ENCODE results near the gene ZC3H18. TPM values are rescaled to one million over a fixed set of nuclear protein-coding genes. Genes with fewer than 3 reads are reported as not detected.

Gene ZC3H18
- total RNA-seq, 3 donors from 2014 or later: 37.4 to 54.8 (median 48.1) TPM

- Histone ChIP-seq H3K4me1 (ENCODE audit: low read depth) (peaks cover 15% of the 10 kb centered on the region), H3K9me3 (no peaks in the 10 kb centered on the region), H3K36me3 (ENCODE audit: low read depth) (no peaks in the 10 kb centered on the region), H3K4me3 (no peak overlapping the region)
- no peak for ATAC-seq
- intact Hi-C loops (cut with DNase I, micrococcal nuclease): no loop called here
- no peak for TF ChIP-seq CTCF (IDR thresholded peaks at IDR 0.05)
- peak in 2 of 3 donors; percentile 31 to 58 for DNase-seq
These were observed 72.9 kb downstream of the ZC3H18 start for GRCh38 chr16:88642881-88643643.

- DNase-seq (no peak), ATAC-seq (no peak)
- Histone ChIP-seq H3K4me3 (no peak overlapping the region), H3K4me1 (ENCODE audit: low read depth) (peaks cover 10% of the 10 kb centered on the region), H3K9me3 (no peaks in the 10 kb centered on the region), H3K36me3 (ENCODE audit: low read depth) (no peaks in the 10 kb centered on the region)
- no peak for TF ChIP-seq CTCF (IDR thresholded peaks at IDR 0.05)
- intact Hi-C loops (cut with DNase I, micrococcal nuclease): no loop called here
These were observed 73.4 kb downstream of the ZC3H18 start for GRCh38 chr16:88643644-88643932.

GRCh38 chr16:88645455-88645854 is 75.3 kb downstream of the ZC3H18 start:
- Histone ChIP-seq H3K4me3 (no peak overlapping the region), H3K4me1 (ENCODE audit: low read depth) (peaks cover 3% of the 10 kb centered on the region), H3K36me3 (ENCODE audit: low read depth) (no peaks in the 10 kb centered on the region), H3K9me3 (no peaks in the 10 kb centered on the region)
- TF ChIP-seq CTCF (IDR thresholded peaks at IDR 0.05): no peak
- ATAC-seq (peak; percentile 56), DNase-seq (peak in 1 of 3 donors; percentile 44)
- intact Hi-C loops (cut with DNase I, micrococcal nuclease): no loop called here

GRCh38 chr16:88645941-88646340 is 75.7 kb downstream of the ZC3H18 start:
- ATAC-seq (peak; percentile 5), DNase-seq (peak in 2 of 3 donors; percentile 41 to 53)
- intact Hi-C loops (cut with DNase I, micrococcal nuclease): no loop called here
- Histone ChIP-seq H3K4me3 (no peak overlapping the region), H3K4me1 (ENCODE audit: low read depth) (peaks cover 6% of the 10 kb centered on the region), H3K36me3 (ENCODE audit: low read depth) (no peaks in the 10 kb centered on the region), H3K9me3 (no peaks in the 10 kb centered on the region)
- TF ChIP-seq CTCF (IDR thresholded peaks at IDR 0.05): no peak

- no peak for TF ChIP-seq CTCF (IDR thresholded peaks at IDR 0.05)
- intact Hi-C loops (cut with DNase I, micrococcal nuclease): no loop called here
- DNase-seq (peak in 2 of 3 donors; percentile 29 to 53), ATAC-seq (no peak)
- Histone ChIP-seq H3K4me1 (ENCODE audit: low read depth) (peaks cover 11% of the 10 kb centered on the region), H3K4me3 (no peak overlapping the region), H3K9me3 (no peaks in the 10 kb centered on the region), H3K36me3 (ENCODE audit: low read depth) (no peaks in the 10 kb centered on the region)
These were observed 76.3 kb downstream of the ZC3H18 start for GRCh38 chr16:88646345-88647034.
